ENCODE data around the gene CNTRL.

The CNTRL gene

DNA sequence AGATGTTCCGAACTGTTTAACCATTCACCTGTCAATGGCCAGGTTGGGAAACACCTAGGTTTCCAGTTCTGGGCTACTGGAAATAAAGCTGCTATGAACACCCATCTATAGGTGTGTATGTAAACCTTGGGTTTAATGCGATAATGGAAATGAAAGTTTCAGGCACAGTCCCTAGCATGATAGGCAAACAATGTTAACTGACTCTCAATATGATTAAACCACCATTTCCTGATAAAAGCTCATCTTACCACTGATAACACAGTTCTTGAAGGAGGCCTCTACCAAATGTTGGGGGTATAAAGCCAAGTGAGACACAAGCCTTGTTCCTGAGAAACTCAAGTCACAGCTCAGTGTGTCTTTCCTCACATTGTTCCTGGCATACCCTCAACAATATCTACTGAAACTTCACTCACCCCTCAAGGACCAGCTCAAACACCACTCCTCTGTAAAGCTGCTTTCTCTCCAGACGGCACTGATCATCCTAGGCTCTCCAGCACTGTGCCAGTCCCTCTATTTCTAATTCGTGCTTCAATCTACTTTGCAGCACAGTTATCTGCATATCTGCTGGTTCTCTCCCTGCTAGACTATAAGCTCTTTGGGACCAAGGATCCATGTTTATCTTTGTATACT, 111.1 kb downstream of the CNTRL start:
- no peak for TF ChIP-seq CTCF (conservative IDR thresholded peaks at IDR 0.05; ENCODE audit: low read length)
- no peak for DNase-seq (ENCODE audit: low read depth)
- H3K4me3 ChIP-seq (ENCODE audit: low read length), result no peak overlapping the region

DNA sequence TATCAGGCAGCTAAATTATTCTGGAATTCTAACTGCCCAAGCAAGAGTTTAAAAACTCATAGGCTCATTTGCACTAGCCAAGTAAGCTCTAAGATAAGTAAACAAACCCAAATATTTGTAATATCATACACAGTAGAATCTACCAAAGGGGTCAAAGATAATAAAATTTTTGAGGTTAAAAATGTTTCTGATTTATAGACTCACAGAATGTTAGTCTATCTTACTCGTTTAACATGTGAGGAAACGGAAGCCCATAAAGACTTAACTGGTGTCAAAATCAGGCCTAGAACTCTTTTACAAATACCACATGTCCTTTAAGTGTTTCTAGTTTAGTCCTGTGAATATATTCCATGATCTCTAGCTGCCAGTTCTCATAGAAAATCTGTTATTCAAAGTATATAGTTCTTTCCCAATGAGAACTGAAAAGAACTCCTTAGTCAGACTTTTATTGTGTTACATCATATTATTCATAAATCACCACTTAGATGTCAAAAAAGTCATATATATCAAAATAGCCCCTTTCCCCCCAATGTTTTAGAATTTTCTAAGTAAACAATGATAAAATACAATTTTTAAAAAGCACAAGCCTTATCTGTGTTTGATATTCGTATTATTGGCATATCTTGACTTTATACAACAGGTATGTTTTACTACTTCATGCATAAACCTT, 113.0 kb downstream of the CNTRL start:
- no peak for TF ChIP-seq CTCF (conservative IDR thresholded peaks at IDR 0.05; ENCODE audit: low read length)
- DNase-seq (ENCODE audit: low read depth), result no peak

DNA sequence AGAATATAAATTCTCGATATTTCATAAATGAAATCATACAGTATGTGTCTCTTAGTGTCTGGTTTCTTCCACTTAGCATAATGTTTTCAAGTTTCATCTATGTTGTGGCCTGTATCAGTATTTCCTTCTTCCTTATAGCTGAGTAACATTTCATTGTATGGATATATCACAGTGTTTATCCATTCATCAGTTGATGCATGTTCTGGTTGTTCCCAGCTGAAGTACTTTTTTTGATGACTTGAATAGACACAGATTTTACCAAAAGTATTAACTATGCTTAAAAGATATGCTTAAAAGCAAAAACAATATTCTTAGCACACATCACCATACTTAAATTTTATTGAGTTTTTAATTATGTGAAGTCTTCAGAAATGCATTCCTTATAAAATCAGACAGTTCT, 114.3 kb downstream of the CNTRL start:
- no peak for DNase-seq (ENCODE audit: low read depth)
- no peak overlapping the region for H3K4me3 ChIP-seq (ENCODE audit: low read length)
- no peak for TF ChIP-seq CTCF (conservative IDR thresholded peaks at IDR 0.05; ENCODE audit: low read length)

More for the DNA sequence above, 113.0 kb downstream of the CNTRL start:
- no peak overlapping the region for H3K4me3 ChIP-seq (ENCODE audit: low read length)

DNA sequence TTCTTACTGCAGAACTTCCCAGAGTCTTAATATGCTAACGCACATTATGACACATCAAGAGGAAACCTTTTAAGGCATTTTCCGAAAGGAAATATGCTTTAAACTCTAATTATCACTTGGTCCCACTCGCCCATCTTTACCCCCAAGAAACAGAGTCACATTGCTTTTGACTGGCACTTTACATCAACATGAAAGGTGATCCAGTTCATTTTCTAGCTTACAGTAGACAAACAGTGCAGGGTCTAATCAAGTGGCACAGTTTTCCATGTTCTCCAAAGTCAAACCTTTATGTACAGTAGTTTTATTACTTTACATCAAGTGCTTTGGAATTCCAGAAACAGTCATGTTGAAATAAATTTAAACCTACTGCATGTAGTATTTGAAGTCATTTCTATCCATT, 114.9 kb downstream of the CNTRL start:
- no peak overlapping the region for H3K4me3 ChIP-seq (ENCODE audit: low read length)
- no peak for DNase-seq (ENCODE audit: low read depth)
- TF ChIP-seq CTCF (conservative IDR thresholded peaks at IDR 0.05; ENCODE audit: low read length), result no peak

GRCh38 chr9:121191235-121191634, 116.5 kb downstream of the CNTRL start:
- no peak overlapping the region for H3K4me3 ChIP-seq (ENCODE audit: low read length)
- TF ChIP-seq CTCF (conservative IDR thresholded peaks at IDR 0.05; ENCODE audit: low read length), result no peak
- no peak for DNase-seq (ENCODE audit: low read depth)

- DNase-seq (ENCODE audit: low read depth), result no peak
- no peak overlapping the region for H3K4me3 ChIP-seq (ENCODE audit: low read length)
- no peak for TF ChIP-seq CTCF (conservative IDR thresholded peaks at IDR 0.05; ENCODE audit: low read length)
Measured at GRCh38 chr9:121192518-121192917, 117.8 kb downstream of the CNTRL start.

GRCh38 chr9:121192959-121193640, 118.3 kb downstream of the CNTRL start:
- DNase-seq (ENCODE audit: low read depth), result no peak
- no peak overlapping the region for H3K4me3 ChIP-seq (ENCODE audit: low read length)
- no peak for TF ChIP-seq CTCF (conservative IDR thresholded peaks at IDR 0.05; ENCODE audit: low read length)
